GM12878 (cell line): ENCODE data around the gene RNASE7. TPM values are rescaled to one million over a fixed set of nuclear protein-coding genes. Genes with fewer than 3 reads are reported as not detected.

ENCODE experiments used
- ATAC-seq: fragments of 200-7000 bp; cut with Tn5 transposase; 3 replicates; pipeline ENCODE4 v1.9.1; 2020; ENCODE audit warnings: mild to moderate bottlenecking, moderate library complexity
- BruUV-seq: library from RNA; stranded (reverse); fragments of 400-500 nt; replicated peaks from 2 replicates; lab custom pipeline; 2021; lab: Mats Ljungman, UMichigan
- CTCF ChIA-PET: fragments of 300-600 bp; sonication (Branson Sonifier 250); formaldehyde crosslinking; extraction: SDS; loops from one replicate; lab custom pipeline; 2021; ENCODE audit warnings: inconsistent platforms; lab: Yijun Ruan, JAX
- POLR2A ChIA-PET: fragments of 350-600 bp; formaldehyde crosslinking; extraction: SDS; loops from one replicate; lab custom pipeline; 2021; ENCODE audit warnings: inconsistent platforms; lab: Charles Lee
- RAD21 ChIA-PET: fragments of 300-600 bp; sonication (Branson Sonifier 250); formaldehyde crosslinking; loops from one replicate; lab custom pipeline; 2023; ENCODE audit warnings: antibody characterized with exemption; ENCODE audit not compliant: unreplicated experiment; lab: Charles Lee
- SMC1A ChIA-PET: fragments of 300-600 bp; sonication (Branson Sonifier 250); formaldehyde crosslinking; loops from one replicate; lab custom pipeline; 2023; ENCODE audit not compliant: unreplicated experiment, uncharacterized antibody; lab: Charles Lee
- DNase-seq: peaks from one replicate; pipeline ENCODE4 v3.0.0-alpha.2; 2011; ENCODE audit warnings: low read depth, low spot score
- FAIRE-seq: peaks from 3 replicates; lab custom pipeline; 2011; peaks lifted over from hg19 to GRCh38; lab: Jason Lieb, UNC
- H2AFZ ChIP-seq: 2 replicates; pipeline ENCODE4 v1.6.0; 2011; ENCODE audit warnings: low read depth, low read length, control low read depth; ENCODE audit not compliant: control insufficient read depth
- H3K27ac ChIP-seq: 2 replicates; pipeline ENCODE4 v1.5.1; 2011; ENCODE audit warnings: control low read depth; ENCODE audit not compliant: control insufficient read depth, insufficient read depth
- H3K27me3 ChIP-seq, 2 experiments: replicated peaks in 1 of 2; 2 replicates each; pipeline versions ENCODE4 v1.6.0 to v1.6.1; 2011; ENCODE audit warnings: low read length in 1 of 2; ENCODE audit not compliant: control insufficient read depth in 2 of 2, insufficient read depth in 2 of 2
- H3K36me3 ChIP-seq, 2 experiments: 2 replicates each; pipeline ENCODE4 v1.5.1; 2011; ENCODE audit warnings: low read length in 1 of 2; ENCODE audit not compliant: control insufficient read depth in 2 of 2, insufficient read depth in 2 of 2
- H3K4me1 ChIP-seq: 2 replicates; pipeline ENCODE4 v1.6.1; 2011; ENCODE audit warnings: mild to moderate bottlenecking, low read length, moderate library complexity, mixed read lengths; ENCODE audit not compliant: control insufficient read depth, insufficient read depth
- H3K4me2 ChIP-seq: 2 replicates; pipeline ENCODE4 v1.6.0; 2011; ENCODE audit warnings: control low read depth; ENCODE audit not compliant: control insufficient read depth, insufficient read depth
- H3K4me3 ChIP-seq: fragments of 200-600 bp; sonication (generic); 2 replicates; pipeline ENCODE4 v1.5.1; 2016
- H3K79me2 ChIP-seq: 2 replicates; pipeline ENCODE4 v1.6.0; 2011; ENCODE audit warnings: low read length; ENCODE audit not compliant: control insufficient read depth, insufficient read depth
- H3K9ac ChIP-seq: 2 replicates; pipeline ENCODE4 v1.8.0; 2011; ENCODE audit warnings: low read length, control low read depth, mixed read lengths; ENCODE audit not compliant: control insufficient read depth, insufficient read depth
- H3K9me3 ChIP-seq: replicated peaks from 3 replicates; pipeline ENCODE4 v1.5.1; 2011; ENCODE audit warnings: mild to moderate bottlenecking, low read length; ENCODE audit not compliant: control insufficient read depth, insufficient read depth
- H4K20me1 ChIP-seq: 2 replicates; pipeline ENCODE4 v1.6.0; 2011; ENCODE audit not compliant: control insufficient read depth, insufficient read depth
- ASH2L ChIP-seq: fragments of 300-600, 200-600 bp; sonication (generic); IDR thresholded peaks from 2 replicates; pipeline ENCODE4 v1.6.1; 2017; ENCODE audit warnings: low read depth, mild to moderate bottlenecking, borderline replicate concordance
- CEBPZ ChIP-seq: fragments of 150-350 bp; IDR thresholded peaks from 2 replicates; pipeline ENCODE4 v1.6.1; 2016; ENCODE audit warnings: low read depth, low read length
- GABPA ChIP-seq: IDR thresholded peaks from 2 replicates; pipeline ENCODE4 v1.6.1; 2014; ENCODE audit warnings: antibody characterized with exemption, low read depth, mild to moderate bottlenecking, inconsistent platforms
- HCFC1 ChIP-seq: fragments of 150-350 bp; IDR thresholded peaks from 2 replicates; pipeline ENCODE4 v1.6.1; 2014; ENCODE audit warnings: low read length
- MYB ChIP-seq: fragments of 150-350 bp; IDR thresholded peaks from 2 replicates; pipeline ENCODE4 v1.6.1; 2014; ENCODE audit warnings: mild to moderate bottlenecking, low read depth, low read length, borderline replicate concordance
- NFIC ChIP-seq: IDR thresholded peaks from 2 replicates; pipeline ENCODE4 v1.6.1; 2012; ENCODE audit warnings: low read depth, mild to moderate bottlenecking, inconsistent platforms, low read length, moderate library complexity
- POLR2A ChIP-seq: IDR thresholded peaks from 2 replicates; pipeline ENCODE4 v1.6.1; 2011; ENCODE audit warnings: low read depth, mild to moderate bottlenecking, low read length
- POLR2AphosphoS2 ChIP-seq: IDR thresholded peaks from 2 replicates; pipeline ENCODE4 v1.6.1; 2011; ENCODE audit warnings: low read depth, mild to moderate bottlenecking, low read length, improper control_type of control experiment, moderate library complexity
- POU2F2 ChIP-seq: IDR thresholded peaks from 3 replicates; pipeline ENCODE4 v1.6.1; 2011; ENCODE audit warnings: low read depth, mild to moderate bottlenecking, low read length, borderline replicate concordance
- RCOR1 ChIP-seq: conservative IDR thresholded peaks from 2 replicates; pipeline ENCODE4 v1.6.1; 2012; ENCODE audit warnings: low read depth, low read length, improper control_type of control experiment
- RELA ChIP-seq: fragments of 450-650 bp; IDR thresholded peaks from 2 replicates; pipeline ENCODE4 v1.8.0; 2014; ENCODE audit warnings: borderline replicate concordance; ENCODE audit not compliant: partially characterized antibody
- SP1 ChIP-seq: IDR thresholded peaks from one replicate; pipeline ENCODE4 v1.6.1; 2011; ENCODE audit warnings: low read depth, low read length
- TBL1XR1 ChIP-seq: IDR thresholded peaks from 2 replicates; pipeline ENCODE4 v1.6.1; 2012; ENCODE audit warnings: low read depth, low read length, improper control_type of control experiment
- ZBTB4 ChIP-seq: fragments of 450-650 bp; formaldehyde crosslinking; IDR thresholded peaks from 2 replicates; pipeline ENCODE4 v1.4.0; 2022; ENCODE audit warnings: mild to moderate bottlenecking, moderate library complexity
- ZNF592 ChIP-seq: fragments of 450-650 bp; IDR thresholded peaks from 2 replicates; pipeline ENCODE4 v1.6.1; 2017; ENCODE audit warnings: mild to moderate bottlenecking, moderate library complexity
- ZNF622 ChIP-seq: fragments of 450-650 bp; IDR thresholded peaks from 2 replicates; pipeline ENCODE4 v1.6.1; 2017; ENCODE audit warnings: mild to moderate bottlenecking, inconsistent platforms
- WGBS: methylation state at CpG from one replicate; pipeline ENCODE4 v1.1.6; 2016; ENCODE audit warnings: low lambda C conversion rate; ENCODE audit not compliant: insufficient replicate concordance, insufficient coverage; ENCODE audit errors: missing lambda C conversion rate; 5-methylcytosine and 5-hydroxymethylcytosine counted together
- in situ Hi-C: fragments of 300-500 bp; cut with MboI; formaldehyde crosslinking; loops from 9 replicates; pipeline ENCODE4 v1.14.3; 2018; ENCODE audit warnings: mixed read lengths
- intact Hi-C: fragments of 100-400 bp; cut with micrococcal nuclease; formaldehyde crosslinking; loops from one replicate; pipeline ENCODE4 v1.14.2; 2022; ENCODE audit not compliant: unreplicated experiment
- polyA plus RNA-seq, 11 experiments: library from polyadenylated mRNA; depleted of rRNA in 4 of 11; unstranded in 6 of 11; stranded (reverse) in 5 of 11; fragments of >200 nt; fragmentation: Nextera tagmentation in 4 of 11; fragmentation: Illumina TruSeq in 1 of 11; extraction: Ambion mirVana in 4 of 11; extraction: Trizol in 1 of 11; gene quantifications; 1 replicate in 1 of 11; 2 replicates in 10 of 11; pipeline versions ENCODE4 v1.2.1 to v1.2.3, GENCODE V29; 2011 to 2016; ENCODE audit warnings: inconsistent platforms in 2 of 11, missing spikeins in 2 of 11, low read depth in 1 of 11
- total RNA-seq, 4 experiments: library from RNA; depleted of rRNA in 3 of 4; stranded (reverse); fragments of >200 nt in 3 of 4; fragmentation: Illumina TruSeq in 1 of 4; extraction: Trizol in 1 of 4; gene quantifications; 2 replicates each; pipeline versions ENCODE4 v1.2.1 to v1.2.3, GENCODE V29; 2013 to 2021

Gene RNASE7
- total and polyA plus RNA-seq, 10 of the 15 experiments (the other 5 are each of a cell fraction or from before 2014, with no cell fraction given) = not detected

GRCh38 chr14:21023174-21023573 lies 19.0 kb upstream of the RNASE7 start:
- in situ Hi-C loops = no loop called here
- TF ChIP-seq RELA = no peak
- TF ChIP-seq ZNF592 = no peak
- TF ChIP-seq HCFC1 = no peak
- TF ChIP-seq ZNF622 = no peak
- TF ChIP-seq MYB = no peak
- no peak for TF ChIP-seq POU2F2
- TF ChIP-seq NFIC = no peak
- TF ChIP-seq POLR2A = no peak
- no peak for TF ChIP-seq SP1
- TF ChIP-seq GABPA = no peak
- TF ChIP-seq CEBPZ = no peak
- TF ChIP-seq ASH2L = no peak
- no peak for TF ChIP-seq POLR2AphosphoS2
- TF ChIP-seq TBL1XR1 = no peak
- no peak for TF ChIP-seq ZBTB4 (CRISPR knock-in tag)
- TF ChIP-seq RCOR1 = no peak

More at GRCh38 chr14:21023174-21023573, 19.0 kb upstream of the RNASE7 start:
- CTCF ChIA-PET = interaction anchor here (1.1 to 1.9 kb wide), 4 partner anchors 9 to 70 kb away, joined by 3 to 6 read pairs (median 3); no protein-coding TSS in a partner anchor
- Histone ChIP-seq H3K4me3 (no peak overlapping the region), H3K4me1 (peaks cover 4% of the 10 kb centered on the region; the same call in 1 of the 2 replicates), H3K27me3 (peaks cover 15 to 19% of the 10 kb centered on the region in 2 experiments), H3K4me2 (no peak overlapping the region), H2AFZ (no peak overlapping the region), H3K9me3 (no peaks in the 10 kb centered on the region), H3K36me3 (no peaks in the 10 kb centered on the region), H4K20me1 (no peaks in the 10 kb centered on the region), H3K27ac (no peak overlapping the region), H3K79me2 (no peaks in the 10 kb centered on the region), H3K9ac (no peak overlapping the region)
- no peak for ATAC-seq
- intact Hi-C loops = no loop called here
- POLR2A ChIA-PET = no interaction called here
- no peak for DNase-seq
- RAD21 ChIA-PET = no interaction called here
- WGBS = 27% methylated on average over 7 of the region's 7 CpGs
- no TSS peak for BruUV-seq
- FAIRE-seq = no peak
- SMC1A ChIA-PET = interaction anchor here (1.3 kb wide), 1 partner anchor 9 kb away, joined by 4 read pairs; no protein-coding TSS in a partner anchor
